Astrocyte of the cerebellum (primary cell): ENCODE measurements around the gene TMCO4.
"Not testable (repeated sequence)": the region's sequence is repeated elsewhere in the genome, so short reads cannot be mapped to it uniquely, and the experiment has no call there.

ENCODE experiments used
- DNase-seq: peaks from one replicate; pipeline ENCODE4 v3.0.0-alpha.2; 2011; ENCODE audit warnings: low read depth
- H3K4me3 ChIP-seq: 2 replicates; pipeline ENCODE4 v1.5.1; 2011; ENCODE audit warnings: mild to moderate bottlenecking, low read depth, low read length, moderate library complexity
- in situ Hi-C: cut with HindIII; loops from 2 replicates; pipeline ENCODE4 v1.10.0; 2017; ENCODE audit warnings: low sequenced_read_pairs
- TF ChIP-seq, protein P1 (sequence below): IDR thresholded peaks from 2 replicates; pipeline ENCODE4 v1.5.1; 2012; ENCODE audit warnings: low read length, low read depth, moderate library complexity, mild to moderate bottlenecking; ENCODE audit errors: missing control alignments

The TMCO4 gene

DNA sequence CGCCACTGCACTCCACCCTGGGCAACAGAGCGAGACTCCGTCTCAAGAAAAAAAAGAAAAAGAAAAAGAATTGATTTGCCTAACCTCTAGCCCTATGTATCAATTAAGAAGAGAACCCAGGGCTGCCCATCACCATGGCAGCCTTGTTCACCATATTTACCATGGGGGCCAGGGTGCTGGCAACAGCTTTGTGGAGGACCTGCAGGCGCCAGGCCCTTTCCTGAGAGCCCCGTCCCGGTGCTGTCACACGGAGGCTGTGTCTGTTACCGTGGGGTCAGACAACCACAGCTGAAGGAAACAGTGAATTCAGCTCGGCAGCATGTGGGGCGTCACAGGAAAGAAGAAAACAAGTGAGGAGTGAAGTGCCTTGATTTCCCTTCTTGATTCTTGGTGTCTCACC is 162.1 kb downstream of the TMCO4 start:
- no peak overlapping the region for H3K4me3 ChIP-seq
- no peak for DNase-seq
- TF ChIP-seq, protein P1, sequence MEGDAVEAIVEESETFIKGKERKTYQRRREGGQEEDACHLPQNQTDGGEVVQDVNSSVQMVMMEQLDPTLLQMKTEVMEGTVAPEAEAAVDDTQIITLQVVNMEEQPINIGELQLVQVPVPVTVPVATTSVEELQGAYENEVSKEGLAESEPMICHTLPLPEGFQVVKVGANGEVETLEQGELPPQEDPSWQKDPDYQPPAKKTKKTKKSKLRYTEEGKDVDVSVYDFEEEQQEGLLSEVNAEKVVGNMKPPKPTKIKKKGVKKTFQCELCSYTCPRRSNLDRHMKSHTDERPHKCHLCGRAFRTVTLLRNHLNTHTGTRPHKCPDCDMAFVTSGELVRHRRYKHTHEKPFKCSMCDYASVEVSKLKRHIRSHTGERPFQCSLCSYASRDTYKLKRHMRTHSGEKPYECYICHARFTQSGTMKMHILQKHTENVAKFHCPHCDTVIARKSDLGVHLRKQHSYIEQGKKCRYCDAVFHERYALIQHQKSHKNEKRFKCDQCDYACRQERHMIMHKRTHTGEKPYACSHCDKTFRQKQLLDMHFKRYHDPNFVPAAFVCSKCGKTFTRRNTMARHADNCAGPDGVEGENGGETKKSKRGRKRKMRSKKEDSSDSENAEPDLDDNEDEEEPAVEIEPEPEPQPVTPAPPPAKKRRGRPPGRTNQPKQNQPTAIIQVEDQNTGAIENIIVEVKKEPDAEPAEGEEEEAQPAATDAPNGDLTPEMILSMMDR = no peak
- in situ Hi-C loops = loop anchor here (10.0 kb wide), 1 partner anchor 153 kb away; the partner anchor contains the start of gene CAPZB

DNA sequence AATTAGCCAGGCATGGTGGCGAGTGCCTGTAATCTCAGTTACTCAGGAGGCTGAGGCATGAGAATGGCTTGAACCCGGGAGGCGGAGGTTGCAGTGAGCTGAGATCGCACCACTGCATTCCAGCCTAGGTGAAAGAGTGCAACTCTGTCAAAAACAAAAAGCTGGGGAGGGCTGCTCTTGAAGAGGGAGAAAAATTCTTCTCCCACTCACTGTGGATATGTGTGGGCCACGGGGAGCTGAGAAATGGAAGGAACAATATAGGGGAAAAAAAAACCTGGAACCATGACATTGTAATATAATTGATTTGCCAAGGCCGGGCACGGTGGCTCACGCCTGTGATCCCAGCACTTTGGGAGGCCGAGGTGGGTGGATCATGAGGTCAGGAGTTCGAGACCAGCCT is 163.0 kb downstream of the TMCO4 start:
- not testable (repeated sequence) for H3K4me3 ChIP-seq, DNase-seq
- in situ Hi-C loops = loop anchor here (10.0 kb wide), 1 partner anchor 152 kb away; the partner anchor contains the start of gene CAPZB

DNA sequence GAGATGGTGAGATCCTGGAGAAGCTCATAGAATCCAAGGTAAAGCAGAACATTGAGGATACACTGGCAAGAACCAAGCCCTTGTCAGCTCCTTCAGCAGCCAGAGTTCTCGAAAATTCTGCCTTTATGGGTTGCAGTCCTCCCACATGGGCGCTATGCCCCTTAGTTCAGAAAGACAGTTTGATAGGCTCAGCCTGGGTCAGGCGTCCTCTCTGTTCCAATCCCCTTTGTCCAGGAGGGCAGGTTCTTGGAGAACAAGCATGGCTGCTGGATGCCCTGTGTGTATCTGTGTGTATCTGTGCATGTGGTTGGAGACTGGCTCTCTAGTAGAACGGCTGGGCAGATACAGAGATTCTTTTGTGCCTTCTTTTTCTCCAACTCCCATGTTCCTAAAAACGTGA is 163.7 kb downstream of the TMCO4 start:
- TF ChIP-seq, protein P1 = no peak
- DNase-seq = no peak
- in situ Hi-C loops = loop anchor here (10.0 kb wide), 1 partner anchor 151 kb away; the partner anchor contains the start of gene CAPZB
- H3K4me3 ChIP-seq = no peak overlapping the region

DNA sequence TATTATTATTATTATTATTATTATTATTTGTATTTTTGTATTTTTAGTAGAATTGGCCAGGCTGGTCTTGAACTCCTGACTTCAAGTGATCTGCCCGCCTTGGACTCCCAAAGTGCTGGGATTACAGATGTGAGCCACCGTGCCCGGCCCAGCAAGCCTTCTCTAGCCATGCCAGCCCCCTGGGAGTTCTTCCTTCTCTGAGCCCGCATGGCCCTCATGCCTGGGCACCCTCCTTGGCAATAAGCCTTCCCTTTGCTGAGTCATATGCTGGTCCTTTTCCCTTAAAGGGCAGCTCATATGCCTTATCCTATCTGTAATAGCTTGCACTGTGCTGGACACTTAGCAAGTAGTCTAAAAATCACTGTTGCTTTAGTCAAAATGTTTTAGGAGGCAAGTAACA is 164.1 kb downstream of the TMCO4 start:
- in situ Hi-C loops = loop anchor here (10.0 kb wide), 1 partner anchor 151 kb away; the partner anchor contains the start of gene CAPZB
- H3K4me3 ChIP-seq = no peak overlapping the region
- TF ChIP-seq, protein P1 = no peak
- DNase-seq = no peak

DNA sequence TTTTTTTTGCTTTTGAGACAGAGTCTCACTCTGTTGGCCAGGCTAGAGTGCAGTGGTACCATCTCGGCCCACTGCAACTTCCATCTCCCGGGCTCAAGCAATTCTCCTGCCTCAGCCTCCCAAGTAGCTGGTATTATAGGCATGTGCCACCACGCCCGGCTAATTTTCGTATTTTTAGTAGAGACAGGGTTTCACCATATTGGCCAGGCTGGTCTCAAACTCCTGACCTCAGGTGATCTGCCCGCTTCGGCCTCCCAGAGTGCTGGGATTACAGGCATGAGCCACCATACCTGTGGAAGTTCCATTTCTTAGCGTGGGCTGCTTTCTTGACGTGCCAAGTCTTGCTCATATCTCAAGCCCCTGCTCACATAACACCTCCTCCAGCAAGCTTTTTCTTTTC is 164.7 kb downstream of the TMCO4 start:
- in situ Hi-C loops = loop anchor here (10.0 kb wide), 1 partner anchor 150 kb away; the partner anchor contains the start of gene CAPZB
- not testable (repeated sequence) for H3K4me3 ChIP-seq, DNase-seq

DNA sequence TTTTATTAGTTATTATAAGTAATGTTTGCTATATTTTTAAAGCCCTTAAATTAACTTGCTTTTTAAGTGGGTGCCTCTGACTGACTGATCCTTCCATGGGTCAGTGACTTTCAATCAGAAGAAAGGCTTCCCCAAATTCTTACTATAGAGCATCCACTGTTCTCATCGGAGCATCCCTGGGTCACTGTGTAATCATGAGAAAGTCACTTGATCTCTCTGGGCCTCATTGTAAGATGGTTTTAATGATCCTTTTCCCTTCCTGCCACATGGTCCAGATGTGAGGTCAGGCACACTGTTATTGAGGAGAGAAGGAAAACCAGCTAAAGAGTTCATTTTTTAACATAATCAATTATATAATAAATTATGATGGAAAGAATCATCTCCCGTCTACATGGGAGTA is 166.6 kb downstream of the TMCO4 start:
- in situ Hi-C loops = loop anchor here (10.0 kb wide), 1 partner anchor 148 kb away; the partner anchor contains the start of gene CAPZB
- H3K4me3 ChIP-seq = no peak overlapping the region
- TF ChIP-seq, protein P1 = no peak
- no peak for DNase-seq
